NB4 (cell line): ENCODE data around the gene HSPB6.

ENCODE experiments used
- CTCF ChIP-seq: IDR thresholded peaks from one replicate; pipeline ENCODE4 v1.5.1; 2012; ENCODE audit warnings: low read depth, low read length
- MAX ChIP-seq: IDR thresholded peaks from 2 replicates; pipeline ENCODE4 v1.6.1; 2011; ENCODE audit warnings: low read depth, low read length
- MYC ChIP-seq: IDR thresholded peaks from 2 replicates; pipeline ENCODE4 v1.6.1; 2011; ENCODE audit warnings: low read depth, low read length
- POLR2A ChIP-seq: IDR thresholded peaks from 2 replicates; pipeline ENCODE4 v1.6.1; 2011; ENCODE audit warnings: mild to moderate bottlenecking; ENCODE audit not compliant: insufficient read length; ENCODE audit errors: extremely low read depth

GRCh38 chr19:35716801-35717664, 39.8 kb downstream of the HSPB6 start:
- TF ChIP-seq CTCF (peak; percentile 48), POLR2A (peak; percentile 2), MAX (peak; percentile 17; the same call in 1 of the 2 replicates), MYC (peak; percentile 41; the same call in 1 of the 2 replicates)
